Activated CD4-positive, alpha-beta T cell treated with anti-CD3 and anti-CD28 coated beads, Interleukin-2, amount 50 U/mL, for 48 hours (primary cell): Measurements from ENCODE around the gene KLHL9.
"Not testable (repeated sequence)": the region's sequence is repeated elsewhere in the genome, so short reads cannot be mapped to it uniquely, and the experiment has no call there.

Experiments
- DNase-seq, 2 experiments: peaks; one replicate each; pipeline ENCODE4 v3.0.0-alpha.2; 2020

Gene KLHL9, protein sequence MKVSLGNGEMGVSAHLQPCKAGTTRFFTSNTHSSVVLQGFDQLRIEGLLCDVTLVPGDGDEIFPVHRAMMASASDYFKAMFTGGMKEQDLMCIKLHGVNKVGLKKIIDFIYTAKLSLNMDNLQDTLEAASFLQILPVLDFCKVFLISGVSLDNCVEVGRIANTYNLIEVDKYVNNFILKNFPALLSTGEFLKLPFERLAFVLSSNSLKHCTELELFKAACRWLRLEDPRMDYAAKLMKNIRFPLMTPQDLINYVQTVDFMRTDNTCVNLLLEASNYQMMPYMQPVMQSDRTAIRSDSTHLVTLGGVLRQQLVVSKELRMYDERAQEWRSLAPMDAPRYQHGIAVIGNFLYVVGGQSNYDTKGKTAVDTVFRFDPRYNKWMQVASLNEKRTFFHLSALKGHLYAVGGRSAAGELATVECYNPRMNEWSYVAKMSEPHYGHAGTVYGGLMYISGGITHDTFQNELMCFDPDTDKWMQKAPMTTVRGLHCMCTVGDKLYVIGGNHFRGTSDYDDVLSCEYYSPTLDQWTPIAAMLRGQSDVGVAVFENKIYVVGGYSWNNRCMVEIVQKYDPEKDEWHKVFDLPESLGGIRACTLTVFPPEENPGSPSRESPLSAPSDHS

GRCh38 chr9:21334701-21335632 is at the start of gene KLHL9:
TSS of gene KLHL9 (minus strand) at chr9:21335404. CDS start at chr9:21334859, 545 bp downstream.
- peak; percentile 89 to 91 for DNase-seq

- no peak for DNase-seq
These were observed 48.4 kb upstream of the KLHL9 start for GRCh38 chr9:21383627-21384026.

DNA sequence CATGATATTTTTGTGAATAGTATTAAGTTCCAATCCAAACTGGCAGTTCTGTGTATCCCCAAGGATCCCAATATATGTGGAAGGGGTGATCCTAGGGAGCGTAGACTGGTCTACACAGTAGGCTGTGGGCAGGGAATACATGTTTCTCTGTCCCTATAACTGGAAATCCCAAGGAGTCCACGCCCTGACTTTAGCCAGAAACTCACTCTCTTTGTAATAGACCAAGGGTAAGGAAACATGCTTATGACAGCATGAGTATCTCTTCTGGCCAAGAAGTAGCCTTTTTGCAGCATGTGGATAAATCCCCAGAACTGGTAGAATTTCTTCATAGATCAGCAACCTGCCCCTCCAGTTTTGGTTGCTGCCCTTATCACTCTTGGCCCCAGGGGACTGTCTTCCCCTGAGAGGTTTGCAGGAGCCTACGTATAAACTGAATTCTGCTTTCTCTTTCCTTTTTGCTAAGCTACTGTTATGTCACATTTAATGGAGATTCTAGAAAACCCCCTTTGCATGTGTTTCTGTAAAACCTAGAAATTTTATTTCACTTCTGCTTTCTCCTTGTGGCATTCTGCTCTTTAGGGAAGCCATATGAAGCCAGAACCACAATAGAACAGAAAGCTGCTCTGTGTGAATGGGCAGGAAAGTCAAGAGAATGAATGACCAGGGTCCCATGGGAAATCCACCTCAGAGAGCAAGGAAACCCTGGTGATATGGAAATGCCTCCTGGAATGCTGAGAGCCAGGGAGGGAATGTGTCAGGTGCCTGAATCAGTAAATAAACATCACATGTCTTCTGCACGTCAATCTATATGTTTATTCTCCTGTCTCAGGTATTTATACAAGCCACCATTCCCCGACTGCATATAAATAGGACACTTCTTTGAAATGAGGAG is 46.5 kb upstream of the KLHL9 start:
- no peak for DNase-seq

- not testable (repeated sequence) for DNase-seq
These were observed 36.3 kb upstream of the KLHL9 start for GRCh38 chr9:21371467-21371866.

DNA sequence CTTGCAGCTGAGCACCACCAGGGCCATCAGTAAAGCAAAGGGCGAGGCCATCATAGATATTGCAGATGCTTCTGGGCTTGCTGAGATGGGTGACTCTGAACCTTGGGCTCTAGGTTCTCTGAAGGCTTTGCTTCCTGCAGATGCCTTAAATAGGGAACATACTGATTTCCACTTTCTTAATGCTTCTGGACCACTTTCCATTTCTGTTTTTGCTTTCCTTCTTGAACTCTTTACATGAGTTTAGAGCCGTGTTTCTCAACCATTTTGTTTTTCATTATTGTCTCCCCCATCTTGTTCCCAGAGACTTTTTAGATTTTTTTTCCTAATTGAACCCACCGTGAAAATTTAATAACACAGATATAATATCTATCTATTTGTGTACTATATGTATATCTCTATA is 32.8 kb upstream of the KLHL9 start, which contains the start of gene IFNA13:
Gene IFNA13 (minus strand): TSS at position 101 of the 400 bp plus-strand sequence. CDS start 47 bp downstream, at position 54.
- no peak for DNase-seq

DNA sequence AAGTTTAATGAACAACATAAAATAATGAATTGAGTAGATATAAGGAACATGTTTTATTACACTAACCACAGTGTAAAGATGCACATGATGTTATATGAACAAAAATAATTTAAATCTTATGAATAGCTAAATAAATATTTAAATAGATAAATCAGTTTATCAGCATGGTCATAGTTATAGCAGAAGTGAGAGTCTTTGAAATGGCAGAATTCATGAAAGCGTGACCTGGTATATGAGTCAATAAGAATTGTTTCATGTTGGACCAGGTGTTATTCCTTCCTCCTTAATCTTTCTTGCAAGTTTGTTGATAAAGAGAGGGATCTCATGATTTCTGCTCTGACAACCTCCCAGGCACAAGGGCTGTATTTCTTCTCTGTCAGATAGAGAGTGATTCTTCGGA is 32.0 kb upstream of the KLHL9 start:
- not testable (repeated sequence) for DNase-seq

DNA sequence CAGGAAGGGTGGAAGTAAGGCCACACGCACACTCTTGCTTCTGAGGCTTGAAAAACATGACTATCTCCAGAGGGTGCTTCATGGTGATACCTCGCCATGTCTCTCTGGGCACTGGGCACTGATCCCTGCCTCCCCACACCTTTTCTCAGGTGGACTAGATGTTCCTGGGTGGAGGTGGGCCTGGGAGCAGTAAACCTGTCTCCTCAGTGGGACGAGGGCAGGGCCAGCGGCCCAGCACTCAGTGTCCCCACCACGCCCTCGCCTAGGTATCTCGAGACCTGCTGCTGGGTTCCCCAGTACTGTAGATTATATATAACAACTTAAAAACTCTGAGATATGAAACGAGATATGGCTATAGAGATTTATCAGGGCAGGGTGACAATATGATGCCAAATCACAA is 27.1 kb upstream of the KLHL9 start:
- no peak for DNase-seq

DNA sequence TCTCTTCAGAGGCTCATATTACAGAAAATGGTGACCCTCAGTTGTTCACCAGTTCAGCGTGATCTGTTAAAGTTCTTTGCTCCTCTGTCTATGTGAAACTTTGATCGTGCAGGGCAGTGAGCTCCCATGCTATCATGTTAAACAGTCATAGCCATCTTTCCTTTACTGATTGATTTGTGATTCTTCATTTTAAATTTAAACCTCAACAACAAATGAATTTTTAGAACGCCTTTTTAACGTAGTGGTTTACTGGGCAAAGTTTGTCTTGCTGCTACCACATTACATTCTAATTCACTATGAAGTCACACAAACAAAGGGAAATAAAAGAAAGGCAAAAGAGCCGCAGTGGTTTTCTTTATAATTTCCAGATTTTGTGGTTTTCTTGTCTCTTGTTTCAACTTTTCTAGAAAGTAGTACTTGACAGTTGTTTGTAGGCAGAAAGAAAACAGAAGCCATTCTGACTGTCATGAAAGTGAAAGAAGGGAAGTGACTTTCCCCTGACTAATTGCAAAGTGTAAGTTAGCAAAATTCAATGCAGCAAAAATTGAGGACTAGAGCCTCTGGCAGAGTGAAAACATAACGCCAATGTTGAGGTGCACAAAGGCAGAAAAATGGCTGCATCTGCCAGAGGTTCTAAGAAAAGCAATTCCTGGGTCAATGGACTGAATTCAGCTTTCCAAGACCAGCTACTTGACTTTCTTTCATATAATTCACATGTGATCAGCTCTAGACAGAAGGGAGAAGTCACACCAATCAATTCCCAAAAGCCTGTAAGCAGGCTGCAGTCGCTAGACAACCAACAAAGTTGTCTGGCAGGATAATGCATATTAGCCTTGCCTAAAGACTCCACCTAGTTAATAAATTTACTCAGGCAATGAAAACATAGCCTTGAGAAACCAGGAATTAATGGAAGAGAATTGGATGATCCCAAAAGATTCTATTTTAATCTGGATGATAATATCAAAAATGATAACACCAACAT is 22.6 kb upstream of the KLHL9 start:
- no peak for DNase-seq

DNA sequence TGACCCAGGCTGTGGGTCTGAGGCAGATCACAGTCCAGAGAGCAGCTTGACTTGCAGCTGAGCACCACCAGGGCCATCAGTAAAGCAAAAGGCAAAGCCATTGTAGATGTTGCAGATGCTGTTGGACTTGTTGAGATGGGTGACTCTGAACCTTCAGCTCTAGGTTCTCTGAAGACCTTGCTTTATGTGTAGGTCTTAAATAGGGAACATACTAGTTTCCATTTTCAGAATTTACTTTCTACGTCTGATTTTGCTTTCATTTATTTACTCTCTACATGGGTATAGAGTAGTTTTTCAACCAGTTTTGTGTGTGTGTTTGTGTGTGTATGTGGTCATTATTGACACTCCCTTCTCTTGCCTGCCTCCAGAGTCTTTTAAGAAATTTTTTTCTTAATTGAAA is 15.6 kb upstream of the KLHL9 start, which contains the start of gene IFNA6:
Gene IFNA6 (minus strand): TSS at position 101 of the 400 bp plus-strand sequence. CDS start 0 bp downstream, at position 101.
- DNase-seq, result no peak

DNA sequence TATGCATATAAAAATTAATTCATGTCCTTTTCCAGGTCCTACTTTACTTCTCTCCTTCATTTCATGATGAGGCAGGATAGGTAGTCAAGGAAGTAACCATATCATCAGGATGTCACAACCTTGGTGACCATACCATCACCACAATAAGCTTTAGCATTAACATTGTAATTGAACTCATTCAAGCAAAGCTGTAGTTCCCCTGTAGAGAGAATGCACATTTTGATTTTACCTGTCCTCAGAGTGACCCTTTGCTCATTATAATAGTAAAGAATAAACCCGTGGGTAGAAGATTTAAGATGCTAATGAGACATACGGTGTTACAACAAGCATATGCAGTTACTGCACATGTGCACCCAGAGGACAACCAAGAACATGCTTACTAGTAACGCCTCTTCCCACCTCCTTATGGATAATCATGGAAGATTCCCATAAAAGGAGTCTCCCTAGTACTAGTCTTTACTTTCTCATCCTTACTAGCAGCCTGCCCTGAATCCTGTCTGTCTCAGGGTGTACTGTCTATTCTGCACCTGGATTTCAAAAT is 13.3 kb upstream of the KLHL9 start:
- DNase-seq, result no peak

DNA sequence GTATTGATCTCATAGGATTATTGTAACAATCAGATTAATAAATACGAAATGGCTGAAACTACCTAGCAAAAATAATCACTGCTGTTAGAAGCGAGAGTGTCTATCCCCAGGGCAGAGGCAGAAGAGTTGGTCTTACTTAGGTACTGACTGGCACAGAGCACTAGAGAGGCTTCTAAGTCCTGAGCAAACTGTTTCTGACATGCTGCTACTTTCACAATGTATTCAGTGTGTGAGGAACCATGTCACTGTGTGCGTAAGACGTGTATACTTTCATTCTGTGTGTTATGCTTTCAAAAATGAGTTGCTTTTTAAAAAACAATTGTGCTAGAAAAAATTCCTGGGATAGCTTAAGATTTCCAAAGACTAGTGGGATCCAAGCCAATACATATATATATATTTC is 5.5 kb upstream of the KLHL9 start:
- DNase-seq, result no peak

DNA sequence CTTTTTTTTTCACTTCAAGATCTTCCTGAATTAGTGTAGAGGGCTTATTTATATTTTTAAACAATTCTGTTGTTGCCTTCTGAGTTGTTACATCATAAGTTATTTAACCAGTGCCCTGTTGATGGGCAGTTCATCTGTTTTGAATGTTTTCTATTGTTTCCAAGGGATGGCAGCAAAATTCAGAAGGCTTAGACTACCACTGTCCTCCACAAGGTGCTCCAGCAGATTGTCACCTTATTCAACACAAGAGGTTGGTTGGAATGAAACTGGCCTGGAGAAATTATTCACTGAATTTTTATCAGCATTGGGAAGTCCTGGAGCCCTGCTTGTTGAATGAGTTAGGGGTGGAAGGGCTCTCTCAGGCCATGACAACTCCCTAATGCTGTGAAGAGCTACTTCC is 1.3 kb upstream of the KLHL9 start:
- DNase-seq, result no peak

- DNase-seq, result no peak
These were observed 2.0 kb downstream of the KLHL9 start for GRCh38 chr9:21333226-21333625.

GRCh38 chr9:21331676-21332402 is 3.4 kb downstream of the KLHL9 start:
- DNase-seq, result no peak

DNA sequence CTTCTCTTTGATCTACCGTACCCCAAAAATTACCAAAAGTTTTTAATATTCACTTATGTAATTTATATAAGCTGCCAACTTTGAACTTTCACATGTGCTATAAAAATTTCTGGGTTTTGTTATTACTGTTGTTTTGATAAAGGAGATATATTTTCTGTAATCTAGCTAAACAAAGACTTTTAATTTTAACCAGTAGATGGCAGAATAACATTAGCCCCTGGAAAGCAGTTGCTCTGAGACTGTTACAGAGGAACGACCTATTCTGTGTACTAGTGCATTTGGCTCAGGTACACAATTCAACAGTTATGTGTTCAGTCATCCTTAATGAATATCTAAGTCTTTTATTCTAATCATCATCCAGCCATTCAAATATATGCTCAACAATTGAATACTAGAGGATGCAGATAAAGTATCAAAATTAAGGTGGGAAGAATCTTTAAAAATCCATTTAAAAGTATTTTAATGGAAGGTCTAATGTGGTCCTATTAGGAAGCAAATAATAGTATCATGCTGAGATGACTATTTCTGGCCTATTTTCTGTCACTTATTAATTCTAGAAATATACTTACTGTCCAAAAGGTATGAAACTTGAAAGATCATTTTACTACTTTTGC is 8.6 kb downstream of the KLHL9 start:
- no peak for DNase-seq

DNA sequence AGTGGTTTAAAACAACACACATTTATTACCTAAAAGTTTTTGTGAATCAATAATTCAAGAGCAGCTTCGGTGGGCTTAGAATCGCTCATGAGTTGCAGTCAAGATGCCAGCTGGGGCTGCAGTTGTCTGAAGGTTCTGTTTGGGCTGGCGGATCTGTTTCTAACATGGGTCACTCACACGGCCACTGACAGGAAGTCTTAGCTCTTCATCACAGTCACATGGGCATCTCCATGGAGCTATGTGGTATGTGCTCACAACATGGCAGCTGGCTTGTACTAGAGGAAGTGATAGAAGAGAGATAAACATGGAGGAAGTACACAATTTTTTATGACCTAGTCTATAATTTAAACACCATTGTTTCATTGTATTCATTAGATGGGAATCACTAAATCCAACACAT is 11.2 kb downstream of the KLHL9 start:
- DNase-seq, result no peak

DNA sequence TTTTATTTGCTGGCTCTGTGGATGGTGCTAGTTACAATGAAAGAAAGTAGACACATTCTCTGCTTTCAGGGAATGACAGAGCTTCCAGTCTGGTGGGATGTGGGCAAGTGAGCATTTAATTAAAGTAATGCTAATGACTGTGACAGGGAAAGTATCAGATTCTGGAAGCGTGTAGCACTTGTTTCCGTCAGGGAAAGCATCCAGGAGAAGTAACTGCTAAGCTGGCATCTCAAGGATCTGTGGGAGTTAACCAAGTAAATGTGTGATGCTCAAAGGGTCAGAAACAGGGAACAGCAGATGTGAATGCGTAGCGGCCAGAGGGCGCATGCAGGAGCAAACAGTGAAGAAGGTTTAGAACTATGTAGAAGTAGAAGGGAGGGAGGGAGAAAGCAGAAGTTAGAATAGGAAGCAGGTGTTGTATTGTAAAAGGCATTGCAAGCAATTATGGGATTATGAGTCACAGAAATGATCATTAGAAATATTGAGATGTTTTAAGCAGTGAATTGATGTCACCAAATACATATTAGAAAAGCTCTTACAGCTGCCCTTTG is 12.2 kb downstream of the KLHL9 start:
- no peak for DNase-seq

GRCh38 chr9:21320465-21320864 is 14.7 kb downstream of the KLHL9 start:
- no peak for DNase-seq
